K562 (cell line): ENCODE data around the gene TREH. TPM values are rescaled to one million over a fixed set of nuclear protein-coding genes. Genes with fewer than 3 reads are reported as not detected.
A peak's percentile ranks its signal among the peaks of the same experiment; 100 is the strongest.
"Not testable (repeated sequence)": the region's sequence is repeated elsewhere in the genome, so short reads cannot be mapped to it uniquely, and the experiment has no call there.

Source experiments
- ATAC-seq: fragments of 200-7000 bp; cut with Tn5 transposase; 3 replicates; pipeline ENCODE4 v1.9.1; 2020; ENCODE audit warnings: moderate library complexity
- BruUV-seq: library from RNA; stranded (reverse); fragments of 400-500 nt; replicated peaks from 2 replicates; lab custom pipeline; 2021; lab: Mats Ljungman, UMichigan
- CTCF ChIA-PET: fragments of 300-600 bp; formaldehyde crosslinking; extraction: SDS; loops from one replicate; lab custom pipeline; 2021; ENCODE audit warnings: low intra/inter-chr PET ratio; lab: Yijun Ruan, JAX
- POLR2A ChIA-PET: fragments of 300-600, 350-650 bp; sonication (Branson Sonifier 250); formaldehyde crosslinking; extraction: SDS; loops from one replicate; lab custom pipeline; 2021; ENCODE audit warnings: antibody characterized with exemption, inconsistent platforms; lab: Yijun Ruan, JAX
- DNase-seq, 4 experiments: peaks; one replicate each; pipeline versions ENCODE4 v3.0.0 to v3.0.0-alpha.2; 2011 to 2018; ENCODE audit warnings: low spot score in 3 of 4, mixed read lengths in 3 of 4; ENCODE audit errors: extremely low read depth in 1 of 4
- FAIRE-seq: peaks from 2 replicates; lab custom pipeline; 2011; peaks lifted over from hg19 to GRCh38; lab: Jason Lieb, UNC
- H2AFZ ChIP-seq: 2 replicates; pipeline ENCODE4 v1.6.0; 2011; ENCODE audit warnings: low read depth, low read length, control low read depth, inconsistent platforms
- H3K27ac ChIP-seq: fragments of 200-600 bp; 3 replicates; pipeline ENCODE4 v1.8.0; 2011; ENCODE audit warnings: low read depth, mild to moderate bottlenecking, control low read depth, inconsistent platforms, low read length, moderate library complexity, mixed read lengths; ENCODE audit errors: extremely low read depth
- H3K27me3 ChIP-seq, 2 experiments: fragments of 300-600 bp in 1 of 2; 2 replicates in 1 of 2; 3 replicates in 1 of 2; pipeline versions ENCODE4 v1.6.0 to v1.8.0; 2011; ENCODE audit warnings: inconsistent platforms in 2 of 2, low read length in 2 of 2, mild to moderate bottlenecking in 1 of 2, mixed read lengths in 1 of 2, moderate library complexity in 1 of 2; ENCODE audit not compliant: control insufficient read depth in 2 of 2, insufficient read depth in 2 of 2
- H3K36me3 ChIP-seq: fragments of 300-600 bp; 3 replicates; pipeline ENCODE4 v1.8.0; 2011; ENCODE audit warnings: mild to moderate bottlenecking, low read length, inconsistent platforms; ENCODE audit not compliant: control insufficient read depth, insufficient read depth
- H3K4me1 ChIP-seq, 2 experiments: fragments of 200-600 bp in 1 of 2; replicated peaks in 1 of 2; 2 replicates in 1 of 2; 3 replicates in 1 of 2; pipeline versions ENCODE4 v1.5.1 to v1.8.0; 2011; ENCODE audit warnings: inconsistent platforms in 2 of 2, low read length in 2 of 2, mild to moderate bottlenecking in 1 of 2, mixed read lengths in 1 of 2, moderate library complexity in 1 of 2; ENCODE audit not compliant: control insufficient read depth in 2 of 2, insufficient read depth in 2 of 2
- H3K4me2 ChIP-seq: 2 replicates; pipeline ENCODE4 v1.6.1; 2011; ENCODE audit warnings: low read length, control low read depth, inconsistent platforms, mixed read lengths; ENCODE audit not compliant: insufficient read depth
- H3K4me3 ChIP-seq: fragments of 200-600 bp; sonication (generic), shearing (Covaris generic); 2 replicates; pipeline ENCODE4 v1.5.1; 2016; ENCODE audit warnings: control low read depth, inconsistent platforms
- H3K79me2 ChIP-seq: fragments of 200-600 bp; 3 replicates; pipeline ENCODE4 v1.8.0; 2011; ENCODE audit warnings: low read length, inconsistent platforms; ENCODE audit not compliant: control insufficient read depth, insufficient read depth
- H3K9ac ChIP-seq, 2 experiments: 2 replicates each; pipeline versions ENCODE4 v1.6.0 to v1.6.1; 2011; ENCODE audit warnings: low read depth in 2 of 2, low read length in 2 of 2, control low read depth in 1 of 2, inconsistent platforms in 1 of 2, mild to moderate bottlenecking in 1 of 2, mixed read lengths in 1 of 2; ENCODE audit not compliant: insufficient read depth in 1 of 2
- H3K9me1 ChIP-seq: one replicate; pipeline ENCODE4 v1.6.0; 2011; ENCODE audit warnings: inconsistent platforms, mild to moderate bottlenecking, low read length, moderate library complexity; ENCODE audit not compliant: control insufficient read depth, insufficient read depth
- H3K9me3 ChIP-seq: replicated peaks from 2 replicates; pipeline ENCODE4 v1.5.1; 2011; ENCODE audit warnings: low read depth, low read length, inconsistent platforms; ENCODE audit not compliant: control insufficient read depth, insufficient read depth
- H4K20me1 ChIP-seq: replicated peaks from 2 replicates; pipeline ENCODE4 v1.6.1; 2011; ENCODE audit warnings: low read length, inconsistent platforms, mixed read lengths; ENCODE audit not compliant: control insufficient read depth, insufficient read depth
- ARID1B ChIP-seq: fragments of 450-650 bp; IDR thresholded peaks from 2 replicates; pipeline ENCODE4 v1.6.1; 2016; ENCODE audit warnings: antibody characterized with exemption, mild to moderate bottlenecking, inconsistent platforms
- BCOR ChIP-seq: fragments of 450-650 bp; IDR thresholded peaks from 2 replicates; pipeline ENCODE4 v1.6.1; 2016
- CBFA2T2 ChIP-seq: fragments of 450-650 bp; conservative IDR thresholded peaks from 2 replicates; pipeline ENCODE4 v1.6.1; 2017; ENCODE audit warnings: mild to moderate bottlenecking
- CBFA2T3 ChIP-seq: fragments of 450-650 bp; IDR thresholded peaks from 2 replicates; pipeline ENCODE4 v1.6.1; 2017
- MEIS2 ChIP-seq: fragments of 450-650 bp; IDR thresholded peaks from 2 replicates; pipeline ENCODE4 v1.6.1; 2014; ENCODE audit warnings: mild to moderate bottlenecking; ENCODE audit not compliant: partially characterized antibody
- MLLT1 ChIP-seq, 2 experiments: fragments of 450-650 bp; IDR thresholded peaks; 2 replicates each; pipeline ENCODE4 v1.6.1; 2016
- MTA2 ChIP-seq: fragments of 450-650 bp; IDR thresholded peaks from 2 replicates; pipeline ENCODE4 v1.6.1; 2016; ENCODE audit warnings: low read depth
- PBX2 ChIP-seq, 2 experiments: IDR thresholded peaks in 1 of 2; conservative IDR thresholded peaks in 1 of 2; 2 replicates each; pipeline ENCODE4 v1.6.1; 2016; ENCODE audit warnings: low read depth in 2 of 2, mild to moderate bottlenecking in 1 of 2, missing compliant biosample characterization in 1 of 2, missing genetic modification characterization in 1 of 2, moderate library complexity in 1 of 2
- PKNOX1 ChIP-seq: fragments of 450-650 bp; IDR thresholded peaks from 2 replicates; pipeline ENCODE4 v1.6.1; 2016
- SMARCE1 ChIP-seq: fragments of 450-650 bp; IDR thresholded peaks from 2 replicates; pipeline ENCODE4 v1.7.1; 2016; ENCODE audit warnings: mild to moderate bottlenecking
- TAL1 ChIP-seq: fragments of 450-650 bp; IDR thresholded peaks from 2 replicates; pipeline ENCODE4 v1.6.1; 2016; ENCODE audit warnings: mild to moderate bottlenecking
- TCF3 ChIP-seq: sonication (generic); formaldehyde crosslinking; IDR thresholded peaks from 2 replicates; pipeline ENCODE4 v1.4.0; 2020; ENCODE audit warnings: mild to moderate bottlenecking, missing genetic modification reagents
- WGBS: fragments of 100-300 bp; shearing (Covaris generic); methylation state at CpG from one replicate; pipeline ENCODE4 v1.1.6; 2016; ENCODE audit warnings: low coverage, mixed read lengths; ENCODE audit not compliant: insufficient coverage; ENCODE audit errors: missing lambda C conversion rate; 5-methylcytosine and 5-hydroxymethylcytosine counted together
- in situ Hi-C: fragments of 300-500 bp; cut with MboI; formaldehyde crosslinking; loops from 4 replicates; pipeline ENCODE4 v1.15.0; 2018; ENCODE audit warnings: inconsistent platforms, mixed read lengths
- intact Hi-C: fragments of 100-400 bp; cut with micrococcal nuclease; formaldehyde crosslinking; loops from 2 replicates; pipeline ENCODE4 v1.14.2; 2022
- polyA plus RNA-seq, 8 experiments: library from polyadenylated mRNA; depleted of rRNA in 4 of 8; stranded (reverse) in 5 of 8; unstranded in 3 of 8; fragments of >200 nt; fragmentation: Nextera tagmentation in 2 of 8; fragmentation: Illumina TruSeq in 1 of 8; extraction: Ambion mirVana in 2 of 8; extraction: Trizol in 1 of 8; gene quantifications; 2 replicates each; pipeline versions ENCODE4 v1.2.1 to v1.2.3, GENCODE V29; 2011 to 2014; ENCODE audit warnings: inconsistent platforms in 1 of 8, missing spikeins in 1 of 8
- total RNA-seq, 7 experiments: library from RNA; depleted of rRNA in 6 of 7; stranded (reverse); fragments of >200 nt in 6 of 7; fragmentation: Illumina TruSeq in 2 of 7; extraction: Trizol in 2 of 7; gene quantifications; 2 replicates each; pipeline versions ENCODE4 v1.2.1 to v1.2.3, GENCODE V29; 2011 to 2021; ENCODE audit warnings: low replicate concordance in 1 of 7

TREH gene
- total and polyA plus RNA-seq, 9 of the 15 experiments (the other 6 are each of a cell fraction or from before 2014, with no cell fraction given): 0.09 to 0.20 (median 0.11) TPM; not detected in 6

GRCh38 chr11:118718562-118718961, 39.1 kb upstream of the TREH start:
- Histone ChIP-seq H3K9ac (peak overlapping the region in 1 of 2 experiments; percentile 46; a peak in 1 of 4 replicates), H3K4me1 (peaks cover 18 to 22% of the 10 kb centered on the region in 2 experiments), H3K27ac (peak overlapping the region; percentile 52; the same call in 2 of the 3 replicates)
- H3K36me3 ChIP-seq; H3K9me3 ChIP-seq; H3K9me1 ChIP-seq; intact Hi-C loops; in situ Hi-C loops; H2AFZ ChIP-seq; H3K4me3 ChIP-seq; H3K4me2 ChIP-seq; BruUV-seq; H3K27me3 ChIP-seq; H3K79me2 ChIP-seq; DNase-seq; POLR2A ChIA-PET; FAIRE-seq; ATAC-seq; H4K20me1 ChIP-seq; CTCF ChIA-PET; TF ChIP-seq PBX2 (CRISPR knock-in tag; IDR thresholded peaks at IDR 0.05; ENCODE audit: low read depth): not testable (repeated sequence)
- TF ChIP-seq ARID1B: peak; percentile 66; the same call in 1 of the 2 replicates
- peak; percentile 61 for TF ChIP-seq MEIS2
- peak in 1 of 2 experiments; percentile 18; a peak in 2 of 4 replicates for TF ChIP-seq MLLT1 (IDR thresholded peaks at IDR 0.05)
- peak; percentile 45 for TF ChIP-seq TAL1
- peak; percentile 10; the same call in 1 of the 2 replicates for TF ChIP-seq SMARCE1
- TF ChIP-seq PKNOX1: 0 out of 2 replicates have a peak, but pooled peaks have one; percentile 23
- 0 out of 2 replicates have a peak, but pooled peaks have one; percentile 24 for TF ChIP-seq BCOR
- peak; percentile 57 for TF ChIP-seq CBFA2T3
- TF ChIP-seq CBFA2T2: peak; percentile 31
- peak; percentile 59 for TF ChIP-seq PBX2 (tag; conservative IDR thresholded peaks at IDR 0.05; ENCODE audit: low read depth)
- TF ChIP-seq TCF3 (CRISPR knock-in tag): peak; percentile 70
- peak; percentile 46; the same call in 1 of the 2 replicates for TF ChIP-seq MTA2
- WGBS: 16% methylated on average over 7 of the region's 7 CpGs
